AG08395 (cell line): ENCODE measurements around the gene SLC12A8.

Source experiments
- DNase-seq: peaks from one replicate; pipeline ENCODE4 v3.0.0; 2012; ENCODE audit warnings: mixed read lengths, low spot score

SLC12A8 gene

GRCh38 chr3:125186261-125186787, 26.2 kb downstream of the SLC12A8 start:
- peak; percentile 11 for DNase-seq

GRCh38 chr3:125185805-125186204, 26.7 kb downstream of the SLC12A8 start:
- no peak for DNase-seq

GRCh38 chr3:125179884-125180240, 32.7 kb downstream of the SLC12A8 start:
- no peak for DNase-seq

- DNase-seq = no peak
These were observed 33.2 kb downstream of the SLC12A8 start for GRCh38 chr3:125179143-125179883.

- DNase-seq = no peak
These were observed 34.8 kb downstream of the SLC12A8 start for GRCh38 chr3:125177746-125178145.

GRCh38 chr3:125175295-125176078, 37.1 kb downstream of the SLC12A8 start:
- DNase-seq = no peak

GRCh38 chr3:125172346-125172745, 40.2 kb downstream of the SLC12A8 start:
- DNase-seq = no peak

- DNase-seq = no peak
These were observed 43.7 kb downstream of the SLC12A8 start for GRCh38 chr3:125168711-125169393.

- DNase-seq = no peak
These were observed 45.9 kb downstream of the SLC12A8 start for GRCh38 chr3:125166599-125167136.

GRCh38 chr3:125165948-125166553, 46.5 kb downstream of the SLC12A8 start:
- no peak for DNase-seq

GRCh38 chr3:125165189-125165947, 47.2 kb downstream of the SLC12A8 start:
- peak; percentile 61 for DNase-seq

GRCh38 chr3:125163739-125164601, 48.6 kb downstream of the SLC12A8 start:
- DNase-seq = no peak

GRCh38 chr3:125161607-125162219, 50.8 kb downstream of the SLC12A8 start:
- no peak for DNase-seq

GRCh38 chr3:125160606-125161371, 51.8 kb downstream of the SLC12A8 start:
- DNase-seq = no peak

- no peak for DNase-seq
These were observed 55.4 kb downstream of the SLC12A8 start for GRCh38 chr3:125157183-125157582.

- DNase-seq = peak; percentile 37
These were observed 56.1 kb downstream of the SLC12A8 start for GRCh38 chr3:125156456-125156855.

- no peak for DNase-seq
These were observed 57.7 kb downstream of the SLC12A8 start for GRCh38 chr3:125154800-125155269.

- DNase-seq = no peak
These were observed 58.4 kb downstream of the SLC12A8 start for GRCh38 chr3:125154110-125154509.

- no peak for DNase-seq
These were observed 59.6 kb downstream of the SLC12A8 start for GRCh38 chr3:125152951-125153350.
